NB4 (cell line): ENCODE data around the gene CCL7.

ENCODE experiments used
- POLR2A ChIP-seq: IDR thresholded peaks from 2 replicates; pipeline ENCODE4 v1.6.1; 2011; ENCODE audit warnings: mild to moderate bottlenecking; ENCODE audit not compliant: insufficient read length; ENCODE audit errors: extremely low read depth
- TF ChIP-seq, protein P1 (sequence below): IDR thresholded peaks from one replicate; pipeline ENCODE4 v1.5.1; 2012; ENCODE audit warnings: low read depth, low read length

DNA sequence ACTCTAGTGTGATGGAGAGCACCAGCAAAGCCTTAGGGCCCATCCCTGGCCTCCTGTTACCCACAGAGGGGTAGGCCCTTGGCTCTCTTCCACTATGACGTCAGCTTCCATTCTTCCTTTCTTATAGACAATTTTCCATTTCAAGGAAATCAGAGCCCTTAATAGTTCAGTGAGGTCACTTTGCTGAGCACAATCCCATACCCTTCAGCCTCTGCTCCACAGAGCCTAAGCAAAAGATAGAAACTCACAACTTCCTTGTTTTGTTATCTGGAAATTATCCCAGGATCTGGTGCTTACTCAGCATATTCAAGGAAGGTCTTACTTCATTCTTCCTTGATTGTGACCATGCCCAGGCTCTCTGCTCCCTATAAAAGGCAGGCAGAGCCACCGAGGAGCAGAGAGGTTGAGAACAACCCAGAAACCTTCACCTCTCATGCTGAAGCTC is 49.0 kb downstream of the CCL7 start, which contains the start of gene CCL8:
- TF ChIP-seq, protein P1, sequence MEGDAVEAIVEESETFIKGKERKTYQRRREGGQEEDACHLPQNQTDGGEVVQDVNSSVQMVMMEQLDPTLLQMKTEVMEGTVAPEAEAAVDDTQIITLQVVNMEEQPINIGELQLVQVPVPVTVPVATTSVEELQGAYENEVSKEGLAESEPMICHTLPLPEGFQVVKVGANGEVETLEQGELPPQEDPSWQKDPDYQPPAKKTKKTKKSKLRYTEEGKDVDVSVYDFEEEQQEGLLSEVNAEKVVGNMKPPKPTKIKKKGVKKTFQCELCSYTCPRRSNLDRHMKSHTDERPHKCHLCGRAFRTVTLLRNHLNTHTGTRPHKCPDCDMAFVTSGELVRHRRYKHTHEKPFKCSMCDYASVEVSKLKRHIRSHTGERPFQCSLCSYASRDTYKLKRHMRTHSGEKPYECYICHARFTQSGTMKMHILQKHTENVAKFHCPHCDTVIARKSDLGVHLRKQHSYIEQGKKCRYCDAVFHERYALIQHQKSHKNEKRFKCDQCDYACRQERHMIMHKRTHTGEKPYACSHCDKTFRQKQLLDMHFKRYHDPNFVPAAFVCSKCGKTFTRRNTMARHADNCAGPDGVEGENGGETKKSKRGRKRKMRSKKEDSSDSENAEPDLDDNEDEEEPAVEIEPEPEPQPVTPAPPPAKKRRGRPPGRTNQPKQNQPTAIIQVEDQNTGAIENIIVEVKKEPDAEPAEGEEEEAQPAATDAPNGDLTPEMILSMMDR = no peak
- no peak for TF ChIP-seq POLR2A
